ENCODE measurements around the gene ICA1L.

DNA sequence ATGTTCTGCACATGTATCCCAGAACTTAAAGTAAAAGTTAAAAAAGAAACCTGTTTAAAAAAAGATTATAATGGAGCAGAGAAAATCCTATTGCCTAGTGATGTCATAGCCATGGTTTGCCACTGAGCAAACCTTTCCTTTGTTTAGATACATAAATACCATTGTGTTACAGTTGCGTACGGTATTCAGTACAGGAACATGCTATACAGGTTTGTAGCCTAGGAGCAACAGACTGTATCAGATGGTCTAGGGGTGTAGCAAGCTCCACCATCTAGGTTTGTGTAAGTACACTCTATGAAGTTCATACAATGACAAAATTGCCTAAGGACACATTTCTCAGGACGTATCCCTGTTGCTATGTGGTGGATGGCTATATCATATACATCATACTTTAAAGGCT is 13.0 kb downstream of the ICA1L start:
- TF ChIP-seq YY1 (IDR thresholded peaks at IDR 0.05; ENCODE audit: insufficient read depth, insufficient read length) (no peak), ZNF274 (IDR thresholded peaks at IDR 0.05; ENCODE audit: low read depth, low read length) (no peak)
